Vagina (tissue), 2 donors: ENCODE measurements around the gene RBM4.

ENCODE experiments used
- CTCF ChIP-seq, 3 experiments: fragments of 450-650 bp in 2 of 3; fragments of 200-600 bp in 1 of 3; sonication (generic) in 1 of 3; IDR thresholded peaks; one replicate each; pipeline ENCODE4 v1.5.1; 2017 to 2019; ENCODE audit warnings: antibody characterized with exemption in 3 of 3, mild to moderate bottlenecking in 2 of 3, moderate library complexity in 2 of 3
- POLR2AphosphoS5 ChIP-seq, 2 donors: sonication (generic); formaldehyde crosslinking; IDR thresholded peaks; one replicate each; pipeline ENCODE4 v1.9.0; 2017; ENCODE audit warnings: antibody characterized with exemption in 2 of 2, mild to moderate bottlenecking in 2 of 2, low read depth in 1 of 2; ENCODE audit not compliant: insufficient read depth in 1 of 2

GRCh38 chr11:66686100-66686785 is 47.7 kb downstream of the RBM4 start:
- TF ChIP-seq CTCF (IDR thresholded peaks at IDR 0.05) (no peak), POLR2AphosphoS5 (IDR thresholded peaks at IDR 0.05; ENCODE audit: insufficient read depth in 1 of 2, low read depth in 1 of 2) (peak in 1 of 2 donors; percentile 27)
